ENCODE results near the gene CHD6. TPM values are rescaled to one million over a fixed set of nuclear protein-coding genes. Genes with fewer than 3 reads are reported as not detected.
A peak's percentile ranks its signal among the peaks of the same experiment; 100 is the strongest.

Gene CHD6
- total and polyA plus RNA-seq, 2 of the 13 experiments (the other 11 are each of a cell fraction or from before 2014, with no cell fraction given), result 14.4 to 52.0 TPM

- TF ChIP-seq TP53 (CRISPR knock-in tag; conservative IDR thresholded peaks at IDR 0.05) (no peak), ZNF569 (CRISPR knock-in tag; IDR thresholded peaks at IDR 0.05; ENCODE audit: borderline replicate concordance) (no peak), KDM5B (CRISPR knock-in tag; IDR thresholded peaks at IDR 0.05; ENCODE audit: borderline replicate concordance) (0 out of 2 replicates have a peak, but pooled peaks have one; percentile 44), TEAD3 (CRISPR knock-in tag; optimal IDR thresholded peaks at IDR 0.05; ENCODE audit: borderline replicate concordance) (peak; percentile 75), ZNF724P (CRISPR knock-in tag; IDR thresholded peaks at IDR 0.05; ENCODE audit: borderline replicate concordance) (no peak), NFKBIZ (CRISPR knock-in tag; IDR thresholded peaks at IDR 0.05) (no peak), ZNF788 (CRISPR knock-in tag; IDR thresholded peaks at IDR 0.05; ENCODE audit: borderline replicate concordance) (peak; percentile 20; the same call in 1 of the 2 replicates), GABPB1 (CRISPR knock-in tag; IDR thresholded peaks at IDR 0.05) (no peak), ZNF563 (CRISPR knock-in tag; IDR thresholded peaks at IDR 0.05) (peak; percentile 56; the same call in 1 of the 2 replicates), SP2 (CRISPR knock-in tag; IDR thresholded peaks at IDR 0.05) (no peak), ZNF143 (CRISPR knock-in tag; IDR thresholded peaks at IDR 0.05) (no peak), ZNF781 (CRISPR knock-in tag; IDR thresholded peaks at IDR 0.05; ENCODE audit: borderline replicate concordance, not compliant biosample characterization) (peak; percentile 86), SMAD1 (CRISPR knock-in tag; IDR thresholded peaks at IDR 0.05; ENCODE audit: borderline replicate concordance, low read depth) (no peak), WIZ (CRISPR knock-in tag; IDR thresholded peaks at IDR 0.05) (no peak), SOX5 (CRISPR knock-in tag; IDR thresholded peaks at IDR 0.05; ENCODE audit: borderline replicate concordance) (no peak), EP300 (IDR thresholded peaks at IDR 0.05; ENCODE audit: low read depth in 2 of 2, low read length in 2 of 2) (no peak), EP300 (CRISPR knock-in tag; IDR thresholded peaks at IDR 0.05; ENCODE audit: borderline replicate concordance) (0 out of 2 replicates have a peak, but pooled peaks have one; percentile 44), FOXA3 (CRISPR knock-in tag; IDR thresholded peaks at IDR 0.05) (0 out of 2 replicates have a peak, but pooled peaks have one; percentile 9), IRX3 (CRISPR knock-in tag; IDR thresholded peaks at IDR 0.05; ENCODE audit: borderline replicate concordance, low read depth) (no peak), ZKSCAN1 (IDR thresholded peaks at IDR 0.05; ENCODE audit: low read length) (no peak), CREBL2 (CRISPR knock-in tag; IDR thresholded peaks at IDR 0.05; ENCODE audit: borderline replicate concordance) (no peak)
- TF ChIP-seq, protein P1, sequence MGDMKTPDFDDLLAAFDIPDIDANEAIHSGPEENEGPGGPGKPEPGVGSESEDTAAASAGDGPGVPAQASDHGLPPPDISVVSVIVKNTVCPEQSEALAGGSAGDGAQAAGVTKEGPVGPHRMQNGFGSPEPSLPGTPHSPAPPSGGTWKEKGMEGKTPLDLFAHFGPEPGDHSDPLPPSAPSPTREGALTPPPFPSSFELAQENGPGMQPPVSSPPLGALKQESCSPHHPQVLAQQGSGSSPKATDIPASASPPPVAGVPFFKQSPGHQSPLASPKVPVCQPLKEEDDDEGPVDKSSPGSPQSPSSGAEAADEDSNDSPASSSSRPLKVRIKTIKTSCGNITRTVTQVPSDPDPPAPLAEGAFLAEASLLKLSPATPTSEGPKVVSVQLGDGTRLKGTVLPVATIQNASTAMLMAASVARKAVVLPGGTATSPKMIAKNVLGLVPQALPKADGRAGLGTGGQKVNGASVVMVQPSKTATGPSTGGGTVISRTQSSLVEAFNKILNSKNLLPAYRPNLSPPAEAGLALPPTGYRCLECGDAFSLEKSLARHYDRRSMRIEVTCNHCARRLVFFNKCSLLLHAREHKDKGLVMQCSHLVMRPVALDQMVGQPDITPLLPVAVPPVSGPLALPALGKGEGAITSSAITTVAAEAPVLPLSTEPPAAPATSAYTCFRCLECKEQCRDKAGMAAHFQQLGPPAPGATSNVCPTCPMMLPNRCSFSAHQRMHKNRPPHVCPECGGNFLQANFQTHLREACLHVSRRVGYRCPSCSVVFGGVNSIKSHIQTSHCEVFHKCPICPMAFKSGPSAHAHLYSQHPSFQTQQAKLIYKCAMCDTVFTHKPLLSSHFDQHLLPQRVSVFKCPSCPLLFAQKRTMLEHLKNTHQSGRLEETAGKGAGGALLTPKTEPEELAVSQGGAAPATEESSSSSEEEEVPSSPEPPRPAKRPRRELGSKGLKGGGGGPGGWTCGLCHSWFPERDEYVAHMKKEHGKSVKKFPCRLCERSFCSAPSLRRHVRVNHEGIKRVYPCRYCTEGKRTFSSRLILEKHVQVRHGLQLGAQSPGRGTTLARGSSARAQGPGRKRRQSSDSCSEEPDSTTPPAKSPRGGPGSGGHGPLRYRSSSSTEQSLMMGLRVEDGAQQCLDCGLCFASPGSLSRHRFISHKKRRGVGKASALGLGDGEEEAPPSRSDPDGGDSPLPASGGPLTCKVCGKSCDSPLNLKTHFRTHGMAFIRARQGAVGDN (CRISPR knock-in tag; IDR thresholded peaks at IDR 0.05), result peak; percentile 87
- TF ChIP-seq, protein P2, sequence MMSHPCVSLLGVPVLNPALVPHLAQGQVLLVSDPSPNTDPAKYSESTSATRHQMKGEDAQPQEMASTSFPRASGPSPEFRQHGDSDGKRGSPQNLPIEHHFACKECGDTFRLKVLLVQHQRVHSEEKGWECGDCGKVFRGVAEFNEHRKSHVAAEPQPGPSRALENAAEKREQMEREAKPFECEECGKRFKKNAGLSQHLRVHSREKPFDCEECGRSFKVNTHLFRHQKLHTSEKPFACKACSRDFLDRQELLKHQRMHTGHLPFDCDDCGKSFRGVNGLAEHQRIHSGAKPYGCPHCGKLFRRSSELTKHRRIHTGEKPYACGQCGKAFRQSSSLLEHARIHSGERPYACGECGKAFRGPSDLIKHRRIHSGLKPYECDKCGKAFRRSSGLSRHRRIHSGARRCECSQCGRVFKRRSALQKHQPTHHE (CRISPR knock-in tag; IDR thresholded peaks at IDR 0.05; ENCODE audit: borderline replicate concordance), result no peak
These were observed 222.2 kb downstream of the CHD6 start (continued) for GRCh38 chr20:41395667-41396664.

Measured in HepG2 (cell line).